NT2/D1 (cell line): ENCODE results near the gene B4GALT1.

Experiments used
- SUZ12 ChIP-seq: IDR thresholded peaks from 2 replicates; pipeline ENCODE4 v1.6.1; 2011; ENCODE audit not compliant: insufficient read length, insufficient read depth; ENCODE audit errors: extremely low read depth
- YY1 ChIP-seq: IDR thresholded peaks from 2 replicates; pipeline ENCODE4 v1.6.1; 2011; ENCODE audit not compliant: insufficient read length, insufficient read depth

DNA sequence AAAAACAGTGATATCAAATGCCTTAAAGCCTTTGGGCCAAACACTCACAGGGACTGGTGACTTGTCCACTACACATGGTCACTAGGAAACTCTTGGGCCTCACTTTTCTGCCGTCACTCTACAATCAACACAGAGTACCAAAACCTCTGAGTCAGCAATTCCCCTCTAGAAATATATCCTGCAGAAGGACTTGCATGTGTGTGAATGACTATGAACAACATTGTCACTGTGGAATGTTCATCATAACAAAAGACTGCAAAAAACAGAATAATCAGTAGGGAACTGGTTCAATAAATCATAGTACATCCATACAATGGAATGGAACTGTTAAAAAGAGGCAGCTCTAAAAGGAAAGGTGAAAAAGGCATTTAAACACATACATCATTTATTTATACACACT, 46.5 kb downstream of the B4GALT1 start:
- TF ChIP-seq YY1 (no peak), SUZ12 (no peak)
